Smooth muscle cell (in vitro differentiated cells): ENCODE data around the gene CDH26. TPM values are rescaled to one million over a fixed set of nuclear protein-coding genes. Genes with fewer than 3 reads are reported as not detected.

Experiments used
- DNase-seq: peaks from one replicate; lab custom pipeline; 2025; ENCODE audit not compliant: unreplicated experiment; lab: John Stamatoyannopoulos, UW
- H2AFZ ChIP-seq: fragments of 200-600 bp; sonication (generic); 2 replicates; pipeline ENCODE4 v1.6.0; 2016; ENCODE audit warnings: antibody characterized with exemption, low read depth, mild to moderate bottlenecking
- H3F3A ChIP-seq: fragments of 200-600 bp; sonication (generic); 2 replicates; pipeline ENCODE4 v1.6.0; 2017; ENCODE audit warnings: antibody characterized with exemption, low read depth
- H3K27ac ChIP-seq: fragments of 200-600 bp; sonication (generic); 2 replicates; pipeline ENCODE4 v1.5.1; 2016; ENCODE audit warnings: low read depth, mild to moderate bottlenecking
- H3K27me3 ChIP-seq: fragments of 200-600 bp; sonication (generic); 2 replicates; pipeline ENCODE4 v1.6.1; 2016; ENCODE audit warnings: low read depth, mild to moderate bottlenecking
- H3K36me3 ChIP-seq: fragments of 200-600 bp; sonication (generic); 2 replicates; pipeline ENCODE4 v1.5.1; 2016; ENCODE audit warnings: low read depth
- H3K4me1 ChIP-seq: fragments of 200-600 bp; sonication (generic); 2 replicates; pipeline ENCODE4 v1.5.1; 2016; ENCODE audit warnings: low read depth
- H3K4me2 ChIP-seq: fragments of 200-600 bp; sonication (generic); 2 replicates; pipeline ENCODE4 v1.6.0; 2016; ENCODE audit warnings: mild to moderate bottlenecking
- H3K4me3 ChIP-seq: fragments of 200-600 bp; sonication (generic); 2 replicates; pipeline ENCODE4 v1.5.1; 2016; ENCODE audit warnings: mild to moderate bottlenecking
- H3K79me2 ChIP-seq: fragments of 200-600 bp; sonication (generic); 2 replicates; pipeline ENCODE4 v1.6.0; 2016; ENCODE audit warnings: low read depth, mild to moderate bottlenecking
- H3K9ac ChIP-seq: fragments of 200-600 bp; sonication (generic); 2 replicates; pipeline ENCODE4 v1.6.0; 2016; ENCODE audit warnings: low read depth
- H3K9me3 ChIP-seq: fragments of 200-600 bp; sonication (generic); replicated peaks from 2 replicates; pipeline ENCODE4 v1.5.1; 2016; ENCODE audit warnings: low read depth
- H4K20me1 ChIP-seq: fragments of 200-600 bp; sonication (generic); 2 replicates; pipeline ENCODE4 v1.6.0; 2016; ENCODE audit warnings: low read depth
- CTCF ChIP-seq: fragments of 200-600 bp; sonication (generic); IDR thresholded peaks from 2 replicates; pipeline ENCODE4 v1.5.1; 2017; ENCODE audit warnings: borderline replicate concordance, mild to moderate bottlenecking, antibody characterized with exemption; ENCODE audit not compliant: insufficient read depth, poor library complexity, severe bottlenecking
- WGBS: methylation state at CpG from one replicate; pipeline ENCODE4 v1.1.7; 2016; ENCODE audit warnings: low lambda C conversion rate; 5-methylcytosine and 5-hydroxymethylcytosine counted together
- polyA plus RNA-seq: library from polyadenylated mRNA; unstranded; fragments of >200 nt; fragmentation: Nextera tagmentation; extraction: Ambion mirVana; gene quantifications from 2 replicates; pipeline ENCODE4 v1.2.1, GENCODE V29; 2016
- total RNA-seq: library from RNA; depleted of rRNA; stranded (reverse); fragments of >200 nt; gene quantifications from 2 replicates; pipeline ENCODE4 v1.2.3, GENCODE V29; 2014

Gene CDH26
- total and polyA plus RNA-seq, 2 experiments from 2014 or later = 0.18 to 1.2 TPM

GRCh38 chr20:60036746-60037499 is 78.7 kb downstream of the CDH26 start:
- no peaks in the 10 kb centered on the region for H3K9me3 ChIP-seq
- peak; percentile 33 for TF ChIP-seq CTCF
- H3K36me3 ChIP-seq = no peaks in the 10 kb centered on the region
- no peak overlapping the region for H3K4me2 ChIP-seq
- H3K79me2 ChIP-seq = no peaks in the 10 kb centered on the region
- H2AFZ ChIP-seq = no peak overlapping the region
- H3K27ac ChIP-seq = no peak overlapping the region
- H4K20me1 ChIP-seq = no peaks in the 10 kb centered on the region
- H3K4me1 ChIP-seq = no peaks in the 10 kb centered on the region
- DNase-seq = no peak
- H3K4me3 ChIP-seq = no peak overlapping the region
- 67% methylated on average over 10 of the region's 10 CpGs for WGBS
- no peaks in the 10 kb centered on the region for H3K27me3 ChIP-seq
- H3K9ac ChIP-seq = no peak overlapping the region
- no peaks in the 10 kb centered on the region for H3F3A ChIP-seq

- H4K20me1 ChIP-seq = no peaks in the 10 kb centered on the region
- H3K9me3 ChIP-seq = no peaks in the 10 kb centered on the region
- H2AFZ ChIP-seq = no peak overlapping the region
- 95% methylated on average over 4 of the region's 4 CpGs for WGBS
- H3K36me3 ChIP-seq = no peaks in the 10 kb centered on the region
- no peaks in the 10 kb centered on the region for H3K27me3 ChIP-seq
- H3K4me2 ChIP-seq = no peak overlapping the region
- TF ChIP-seq CTCF = no peak
- H3K9ac ChIP-seq = no peak overlapping the region
- H3K4me3 ChIP-seq = no peak overlapping the region
- no peak overlapping the region for H3K27ac ChIP-seq
- DNase-seq = no peak
- H3F3A ChIP-seq = no peaks in the 10 kb centered on the region
- H3K4me1 ChIP-seq = no peaks in the 10 kb centered on the region
- no peaks in the 10 kb centered on the region for H3K79me2 ChIP-seq
Observed at GRCh38 chr20:60038400-60039008, 80.3 kb downstream of the CDH26 start.

DNA sequence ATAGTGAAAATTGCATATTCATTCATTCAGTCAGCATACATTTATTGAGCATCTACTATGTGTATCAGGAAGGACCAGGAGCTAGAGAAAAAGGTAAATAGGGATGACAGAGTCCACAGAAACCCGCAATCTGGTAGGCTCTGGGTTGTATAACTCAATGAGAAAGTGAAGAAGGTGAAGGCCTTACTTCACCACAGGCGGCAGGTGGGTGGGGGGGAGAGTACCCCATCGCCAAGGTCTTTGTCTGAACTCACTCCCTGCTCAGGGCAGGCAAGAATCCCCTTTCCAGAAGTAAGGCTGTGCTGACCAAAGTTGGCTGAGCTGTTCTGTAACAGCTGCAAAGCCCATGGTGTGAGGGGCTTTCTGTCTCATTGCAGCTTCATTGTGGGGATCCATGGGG is 81.3 kb downstream of the CDH26 start:
- H4K20me1 ChIP-seq = no peaks in the 10 kb centered on the region
- H3K4me3 ChIP-seq = no peak overlapping the region
- H3K4me2 ChIP-seq = no peak overlapping the region
- H3F3A ChIP-seq = no peaks in the 10 kb centered on the region
- no peak overlapping the region for H3K27ac ChIP-seq
- H3K79me2 ChIP-seq = no peaks in the 10 kb centered on the region
- WGBS = 100% methylated on average over 3 of the region's 3 CpGs
- H3K4me1 ChIP-seq = no peaks in the 10 kb centered on the region
- no peak for TF ChIP-seq CTCF
- no peak overlapping the region for H3K9ac ChIP-seq
- no peaks in the 10 kb centered on the region for H3K9me3 ChIP-seq
- H2AFZ ChIP-seq = no peak overlapping the region
- no peak for DNase-seq
- no peaks in the 10 kb centered on the region for H3K27me3 ChIP-seq
- H3K36me3 ChIP-seq = no peaks in the 10 kb centered on the region
